ENCODE data around the gene SMAD3. TPM values are rescaled to one million over a fixed set of nuclear protein-coding genes. Genes with fewer than 3 reads are reported as not detected.
A peak's percentile ranks its signal among the peaks of the same experiment; 100 is the strongest.

Gene SMAD3
- total and polyA plus RNA-seq, 2 donors (not counting 1 experiment from before 2014, with no cell fraction given): 55.9 to 163 TPM

DNA sequence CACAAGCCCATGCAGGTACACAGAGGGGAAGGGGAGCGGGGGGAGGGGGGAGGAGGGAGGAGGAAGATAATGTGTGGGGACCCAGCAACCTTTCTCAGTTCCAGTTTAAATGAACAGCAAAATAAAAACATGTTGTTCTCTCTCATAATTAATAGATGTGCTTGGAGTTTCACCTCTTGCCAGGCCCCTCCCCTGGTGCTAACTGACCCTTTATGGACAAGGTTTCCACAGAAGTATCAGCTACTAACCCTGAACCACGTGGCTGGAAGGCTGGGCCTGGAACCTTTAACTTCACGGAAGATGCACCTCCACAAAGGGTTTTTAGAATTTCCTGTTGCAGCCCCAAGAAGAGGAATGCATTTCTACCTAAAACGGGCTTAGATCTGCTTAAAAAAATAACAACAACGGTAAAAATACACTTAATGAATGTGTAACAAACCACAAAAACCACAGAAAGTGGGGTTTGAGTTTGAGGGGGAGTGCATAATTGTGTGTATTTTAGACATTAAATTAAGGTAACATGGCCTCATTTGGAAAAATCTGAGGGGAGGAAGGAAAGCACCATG is 14.8 kb upstream of the SMAD3 start:
- CTCF ChIA-PET: interaction anchor here (1.6 kb wide), 1 partner anchor 104 kb away, joined by 9 read pairs; no protein-coding TSS in a partner anchor
- no peak overlapping the region for H3K27ac ChIP-seq (ENCODE audit: low read length in 2 of 2)

More for the DNA sequence above, 14.8 kb upstream of the SMAD3 start:
- Mint-ChIP-seq H3K4me1 (peaks cover 44% of the 10 kb centered on the region), H3K4me3 (peak overlapping the region; percentile 29), H3K27ac (no peak overlapping the region), H3K27me3 (no peaks in the 10 kb centered on the region), H3K9me3 (ENCODE audit: insufficient read depth) (no peaks in the 10 kb centered on the region)
- Histone ChIP-seq H3K9me3 (ENCODE audit: control extremely low read depth in 1 of 3, control insufficient read depth in 2 of 3, insufficient read depth in 1 of 3, low read length in 2 of 3) (no peaks in the 10 kb centered on the region), H3K4me3 (ENCODE audit: control extremely low read depth in 1 of 5, extremely low read depth in 1 of 5, insufficient read depth in 1 of 5, low read depth in 2 of 5, low read length in 4 of 5) (no peak overlapping the region), H2AFZ (ENCODE audit: insufficient read depth, low read depth, low read length, poor library complexity, severe bottlenecking) (peak overlapping the region; percentile 12), H4K20me1 (ENCODE audit: control insufficient read depth, insufficient read depth, low read length, poor library complexity, severe bottlenecking) (no peaks in the 10 kb centered on the region), H3K4me1 (ENCODE audit: control insufficient read depth in 2 of 2, insufficient read depth in 2 of 2, low read length in 2 of 2) (peaks cover 36 to 43% of the 10 kb centered on the region in 2 donors), H3K9ac (ENCODE audit: low read length) (no peak overlapping the region), H3K27me3 (replicated peaks in 1 of 4; ENCODE audit: control extremely low read depth in 1 of 4, control insufficient read depth in 3 of 4, insufficient read depth in 4 of 4, low read length in 3 of 4) (no peaks in the 10 kb centered on the region), H3K79me2 (ENCODE audit: control insufficient read depth, insufficient read depth, low read length) (peaks cover 3% of the 10 kb centered on the region), H3K4me2 (replicated peaks; ENCODE audit: low read depth, low read length, poor library complexity, severe bottlenecking) (peak overlapping the region; percentile 29), H3K36me3 (replicated peaks in 1 of 2; ENCODE audit: control extremely low read depth in 1 of 2, control insufficient read depth in 1 of 2, extremely low read depth in 1 of 2, insufficient read depth in 2 of 2, low read length in 1 of 2) (no peaks in the 10 kb centered on the region)
- POLR2A ChIA-PET: no interaction called here
- no peak for TF ChIP-seq EZH2 (IDR thresholded peaks at IDR 0.05; ENCODE audit: borderline replicate concordance, insufficient read depth, low read depth, low read length, poor library complexity, severe bottlenecking)
- TF ChIP-seq, protein P1, sequence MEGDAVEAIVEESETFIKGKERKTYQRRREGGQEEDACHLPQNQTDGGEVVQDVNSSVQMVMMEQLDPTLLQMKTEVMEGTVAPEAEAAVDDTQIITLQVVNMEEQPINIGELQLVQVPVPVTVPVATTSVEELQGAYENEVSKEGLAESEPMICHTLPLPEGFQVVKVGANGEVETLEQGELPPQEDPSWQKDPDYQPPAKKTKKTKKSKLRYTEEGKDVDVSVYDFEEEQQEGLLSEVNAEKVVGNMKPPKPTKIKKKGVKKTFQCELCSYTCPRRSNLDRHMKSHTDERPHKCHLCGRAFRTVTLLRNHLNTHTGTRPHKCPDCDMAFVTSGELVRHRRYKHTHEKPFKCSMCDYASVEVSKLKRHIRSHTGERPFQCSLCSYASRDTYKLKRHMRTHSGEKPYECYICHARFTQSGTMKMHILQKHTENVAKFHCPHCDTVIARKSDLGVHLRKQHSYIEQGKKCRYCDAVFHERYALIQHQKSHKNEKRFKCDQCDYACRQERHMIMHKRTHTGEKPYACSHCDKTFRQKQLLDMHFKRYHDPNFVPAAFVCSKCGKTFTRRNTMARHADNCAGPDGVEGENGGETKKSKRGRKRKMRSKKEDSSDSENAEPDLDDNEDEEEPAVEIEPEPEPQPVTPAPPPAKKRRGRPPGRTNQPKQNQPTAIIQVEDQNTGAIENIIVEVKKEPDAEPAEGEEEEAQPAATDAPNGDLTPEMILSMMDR (IDR thresholded peaks at IDR 0.05): no peak
- intact Hi-C loops (cut with micrococcal nuclease): no loop called here
- 17% methylated on average over 1 of the region's 5 CpGs for WGBS (ENCODE audit: insufficient coverage)
- ATAC-seq (ENCODE audit: low read depth) (no peak), DNase-seq (no peak)
